Measurements from ENCODE around the gene SERTAD4.

DNA sequence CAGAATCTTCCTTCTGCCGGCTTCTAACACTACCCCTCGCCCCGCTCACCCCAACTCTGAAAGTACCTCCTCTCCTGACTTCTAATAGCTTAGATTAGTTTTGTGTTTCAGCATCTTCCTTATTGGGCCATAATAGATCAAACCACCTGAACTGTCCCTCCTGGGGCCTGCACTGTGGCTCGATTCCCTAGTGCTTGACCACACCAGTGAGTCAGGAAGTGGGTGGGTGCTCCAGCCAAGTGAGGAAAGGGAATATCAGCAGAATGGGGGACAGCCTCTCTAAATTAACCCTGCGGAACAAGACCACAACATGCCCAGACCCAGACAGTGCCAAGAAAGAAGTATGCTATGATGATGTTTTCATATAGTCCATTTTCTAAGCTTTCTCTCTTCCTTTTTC lies 8.5 kb downstream of the SERTAD4 start:
- TF ChIP-seq, protein P1, sequence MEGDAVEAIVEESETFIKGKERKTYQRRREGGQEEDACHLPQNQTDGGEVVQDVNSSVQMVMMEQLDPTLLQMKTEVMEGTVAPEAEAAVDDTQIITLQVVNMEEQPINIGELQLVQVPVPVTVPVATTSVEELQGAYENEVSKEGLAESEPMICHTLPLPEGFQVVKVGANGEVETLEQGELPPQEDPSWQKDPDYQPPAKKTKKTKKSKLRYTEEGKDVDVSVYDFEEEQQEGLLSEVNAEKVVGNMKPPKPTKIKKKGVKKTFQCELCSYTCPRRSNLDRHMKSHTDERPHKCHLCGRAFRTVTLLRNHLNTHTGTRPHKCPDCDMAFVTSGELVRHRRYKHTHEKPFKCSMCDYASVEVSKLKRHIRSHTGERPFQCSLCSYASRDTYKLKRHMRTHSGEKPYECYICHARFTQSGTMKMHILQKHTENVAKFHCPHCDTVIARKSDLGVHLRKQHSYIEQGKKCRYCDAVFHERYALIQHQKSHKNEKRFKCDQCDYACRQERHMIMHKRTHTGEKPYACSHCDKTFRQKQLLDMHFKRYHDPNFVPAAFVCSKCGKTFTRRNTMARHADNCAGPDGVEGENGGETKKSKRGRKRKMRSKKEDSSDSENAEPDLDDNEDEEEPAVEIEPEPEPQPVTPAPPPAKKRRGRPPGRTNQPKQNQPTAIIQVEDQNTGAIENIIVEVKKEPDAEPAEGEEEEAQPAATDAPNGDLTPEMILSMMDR (conservative IDR thresholded peaks at IDR 0.05; ENCODE audit: low read depth in 2 of 2), result no peak
- no peak for TF ChIP-seq EZH2 (IDR thresholded peaks at IDR 0.05; ENCODE audit: low read depth, unreplicated experiment)
- no peak for TF ChIP-seq EZH2phosphoT487 (IDR thresholded peaks at IDR 0.05; ENCODE audit: unreplicated experiment)
- no peak for TF ChIP-seq POLR2AphosphoS5 (IDR thresholded peaks at IDR 0.05; ENCODE audit: low read depth)
- TF ChIP-seq JUNB (IDR thresholded peaks at IDR 0.05; ENCODE audit: unreplicated experiment), result no peak
- TF ChIP-seq CREB1 (CRISPR knock-in tag; IDR thresholded peaks at IDR 0.05; ENCODE audit: low read depth), result no peak
- TF ChIP-seq, protein P2, sequence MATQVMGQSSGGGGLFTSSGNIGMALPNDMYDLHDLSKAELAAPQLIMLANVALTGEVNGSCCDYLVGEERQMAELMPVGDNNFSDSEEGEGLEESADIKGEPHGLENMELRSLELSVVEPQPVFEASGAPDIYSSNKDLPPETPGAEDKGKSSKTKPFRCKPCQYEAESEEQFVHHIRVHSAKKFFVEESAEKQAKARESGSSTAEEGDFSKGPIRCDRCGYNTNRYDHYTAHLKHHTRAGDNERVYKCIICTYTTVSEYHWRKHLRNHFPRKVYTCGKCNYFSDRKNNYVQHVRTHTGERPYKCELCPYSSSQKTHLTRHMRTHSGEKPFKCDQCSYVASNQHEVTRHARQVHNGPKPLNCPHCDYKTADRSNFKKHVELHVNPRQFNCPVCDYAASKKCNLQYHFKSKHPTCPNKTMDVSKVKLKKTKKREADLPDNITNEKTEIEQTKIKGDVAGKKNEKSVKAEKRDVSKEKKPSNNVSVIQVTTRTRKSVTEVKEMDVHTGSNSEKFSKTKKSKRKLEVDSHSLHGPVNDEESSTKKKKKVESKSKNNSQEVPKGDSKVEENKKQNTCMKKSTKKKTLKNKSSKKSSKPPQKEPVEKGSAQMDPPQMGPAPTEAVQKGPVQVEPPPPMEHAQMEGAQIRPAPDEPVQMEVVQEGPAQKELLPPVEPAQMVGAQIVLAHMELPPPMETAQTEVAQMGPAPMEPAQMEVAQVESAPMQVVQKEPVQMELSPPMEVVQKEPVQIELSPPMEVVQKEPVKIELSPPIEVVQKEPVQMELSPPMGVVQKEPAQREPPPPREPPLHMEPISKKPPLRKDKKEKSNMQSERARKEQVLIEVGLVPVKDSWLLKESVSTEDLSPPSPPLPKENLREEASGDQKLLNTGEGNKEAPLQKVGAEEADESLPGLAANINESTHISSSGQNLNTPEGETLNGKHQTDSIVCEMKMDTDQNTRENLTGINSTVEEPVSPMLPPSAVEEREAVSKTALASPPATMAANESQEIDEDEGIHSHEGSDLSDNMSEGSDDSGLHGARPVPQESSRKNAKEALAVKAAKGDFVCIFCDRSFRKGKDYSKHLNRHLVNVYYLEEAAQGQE (IDR thresholded peaks at IDR 0.05; ENCODE audit: unreplicated experiment), result no peak
- TF ChIP-seq ZNF114 (CRISPR knock-in tag; IDR thresholded peaks at IDR 0.05), result no peak
- no peak for TF ChIP-seq ZNF331 (CRISPR knock-in tag; IDR thresholded peaks at IDR 0.05; ENCODE audit: low read depth)
- no peak for TF ChIP-seq NANOG (IDR thresholded peaks at IDR 0.05; ENCODE audit: borderline replicate concordance)
- TF ChIP-seq, protein P3, sequence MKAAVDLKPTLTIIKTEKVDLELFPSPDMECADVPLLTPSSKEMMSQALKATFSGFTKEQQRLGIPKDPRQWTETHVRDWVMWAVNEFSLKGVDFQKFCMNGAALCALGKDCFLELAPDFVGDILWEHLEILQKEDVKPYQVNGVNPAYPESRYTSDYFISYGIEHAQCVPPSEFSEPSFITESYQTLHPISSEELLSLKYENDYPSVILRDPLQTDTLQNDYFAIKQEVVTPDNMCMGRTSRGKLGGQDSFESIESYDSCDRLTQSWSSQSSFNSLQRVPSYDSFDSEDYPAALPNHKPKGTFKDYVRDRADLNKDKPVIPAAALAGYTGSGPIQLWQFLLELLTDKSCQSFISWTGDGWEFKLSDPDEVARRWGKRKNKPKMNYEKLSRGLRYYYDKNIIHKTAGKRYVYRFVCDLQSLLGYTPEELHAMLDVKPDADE (IDR thresholded peaks at IDR 0.05), result no peak
- TF ChIP-seq STAT1 (IDR thresholded peaks at IDR 0.05; ENCODE audit: unreplicated experiment), result no peak
